ENCODE data around the gene ACTR2. TPM values are rescaled to one million over a fixed set of nuclear protein-coding genes. Genes with fewer than 3 reads are reported as not detected.

Gene ACTR2
- total RNA-seq, 1 experiment from 2014 or later = 248 TPM

DNA sequence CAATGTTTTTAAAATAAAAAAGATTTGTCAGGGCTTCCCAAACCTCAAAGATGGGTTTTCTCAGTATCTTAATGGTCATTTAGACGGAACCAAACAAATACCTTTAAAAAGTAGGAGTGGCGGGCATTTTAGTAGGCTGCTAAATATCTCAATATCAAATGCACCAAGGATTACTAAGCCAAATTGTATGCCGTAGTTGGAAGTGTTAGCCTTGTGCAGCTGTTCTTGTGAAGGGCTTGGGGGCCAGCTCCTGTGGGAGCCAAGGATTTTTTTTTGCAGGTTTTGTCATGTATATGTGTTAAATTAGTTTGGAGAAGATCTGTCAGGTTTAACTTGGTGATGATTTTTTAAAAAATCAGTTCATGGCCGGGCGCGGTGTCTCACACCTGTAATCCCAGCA, 52.1 kb downstream of the ACTR2 start:
- POLR2A ChIA-PET = no interaction called here
- Mint-ChIP-seq H3K27ac (ENCODE audit: unreplicated experiment) (no peak overlapping the region), H3K9me3 (ENCODE audit: unreplicated experiment) (no peaks in the 10 kb centered on the region), H3K4me1 (ENCODE audit: low read depth, unreplicated experiment) (no peaks in the 10 kb centered on the region), H3K27me3 (ENCODE audit: insufficient read depth, unreplicated experiment) (no peaks in the 10 kb centered on the region), H3K36me3 (ENCODE audit: insufficient read depth, unreplicated experiment) (peaks cover 9% of the 10 kb centered on the region), H3K4me3 (ENCODE audit: unreplicated experiment) (no peak overlapping the region)
- CTCF ChIA-PET = no interaction called here
- BruUV-seq (replicated peaks) = no TSS peak
- no peak overlapping the region for H3K4me3 ChIP-seq (ENCODE audit: low read depth, low read length)
- H3K27me3 ChIP-seq (replicated peaks; ENCODE audit: control insufficient read depth, insufficient read depth, low read length) = no peaks in the 10 kb centered on the region
- intact Hi-C loops (cut with micrococcal nuclease; ENCODE audit: unreplicated experiment) = no loop called here
- TF ChIP-seq, protein P1, sequence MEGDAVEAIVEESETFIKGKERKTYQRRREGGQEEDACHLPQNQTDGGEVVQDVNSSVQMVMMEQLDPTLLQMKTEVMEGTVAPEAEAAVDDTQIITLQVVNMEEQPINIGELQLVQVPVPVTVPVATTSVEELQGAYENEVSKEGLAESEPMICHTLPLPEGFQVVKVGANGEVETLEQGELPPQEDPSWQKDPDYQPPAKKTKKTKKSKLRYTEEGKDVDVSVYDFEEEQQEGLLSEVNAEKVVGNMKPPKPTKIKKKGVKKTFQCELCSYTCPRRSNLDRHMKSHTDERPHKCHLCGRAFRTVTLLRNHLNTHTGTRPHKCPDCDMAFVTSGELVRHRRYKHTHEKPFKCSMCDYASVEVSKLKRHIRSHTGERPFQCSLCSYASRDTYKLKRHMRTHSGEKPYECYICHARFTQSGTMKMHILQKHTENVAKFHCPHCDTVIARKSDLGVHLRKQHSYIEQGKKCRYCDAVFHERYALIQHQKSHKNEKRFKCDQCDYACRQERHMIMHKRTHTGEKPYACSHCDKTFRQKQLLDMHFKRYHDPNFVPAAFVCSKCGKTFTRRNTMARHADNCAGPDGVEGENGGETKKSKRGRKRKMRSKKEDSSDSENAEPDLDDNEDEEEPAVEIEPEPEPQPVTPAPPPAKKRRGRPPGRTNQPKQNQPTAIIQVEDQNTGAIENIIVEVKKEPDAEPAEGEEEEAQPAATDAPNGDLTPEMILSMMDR (IDR thresholded peaks at IDR 0.05; ENCODE audit: insufficient read depth in 1 of 2, low read depth in 1 of 2, low read length in 1 of 2, severe bottlenecking in 1 of 2, unreplicated experiment in 1 of 2) = no peak
- H3K36me3 ChIP-seq (ENCODE audit: control insufficient read depth, insufficient read depth, low read length) = no peaks in the 10 kb centered on the region
- H3K4me1 ChIP-seq = no peaks in the 10 kb centered on the region
- no peaks in the 10 kb centered on the region for H3K9me3 ChIP-seq
- no peak for DNase-seq

DNA sequence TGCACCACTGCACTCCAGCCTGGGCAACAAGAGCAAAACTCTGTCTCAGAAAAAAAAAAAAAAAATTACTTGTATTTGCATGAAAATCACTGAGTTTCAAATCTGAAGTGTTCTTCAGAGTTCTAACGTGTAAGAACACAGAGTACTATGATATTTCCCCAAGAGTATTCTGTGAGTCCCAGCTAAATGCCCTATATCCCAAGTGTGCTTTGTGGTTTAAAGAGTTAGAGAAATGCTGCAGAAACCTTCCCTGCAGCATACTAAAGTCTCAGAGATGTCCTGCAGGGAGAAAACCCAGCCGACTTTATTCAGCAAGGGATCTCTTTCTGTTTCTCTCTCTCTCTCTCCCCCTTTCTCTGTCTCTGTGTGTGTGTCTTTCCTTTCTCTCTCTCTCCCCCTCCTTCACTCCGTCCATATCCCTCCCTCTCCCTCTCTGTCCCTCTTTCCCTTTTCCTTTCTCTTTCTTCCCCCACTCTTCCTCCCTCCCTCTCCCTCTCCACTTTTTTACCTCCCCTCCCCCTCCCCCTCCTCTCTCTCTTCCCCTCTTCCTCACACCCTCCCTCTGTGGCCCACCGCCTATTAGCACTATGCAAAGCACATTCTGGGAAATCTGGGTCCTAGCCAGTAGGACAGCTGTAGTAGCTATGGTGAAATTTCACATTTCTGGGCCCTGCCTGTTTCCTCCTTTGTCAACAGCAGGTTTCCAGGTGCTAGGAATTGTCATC, 54.2 kb downstream of the ACTR2 start:
- Histone ChIP-seq H3K4me1 (no peaks in the 10 kb centered on the region), H3K9me3 (no peaks in the 10 kb centered on the region), H3K27me3 (replicated peaks; ENCODE audit: control insufficient read depth, insufficient read depth, low read length) (no peaks in the 10 kb centered on the region), H3K36me3 (ENCODE audit: control insufficient read depth, insufficient read depth, low read length) (no peaks in the 10 kb centered on the region), H3K4me3 (ENCODE audit: low read depth, low read length) (no peak overlapping the region)
- Mint-ChIP-seq H3K9me3 (ENCODE audit: unreplicated experiment) (no peaks in the 10 kb centered on the region), H3K36me3 (ENCODE audit: insufficient read depth, unreplicated experiment) (peaks cover 4% of the 10 kb centered on the region), H3K27me3 (ENCODE audit: insufficient read depth, unreplicated experiment) (no peaks in the 10 kb centered on the region), H3K4me3 (ENCODE audit: unreplicated experiment) (no peak overlapping the region), H3K4me1 (ENCODE audit: low read depth, unreplicated experiment) (no peaks in the 10 kb centered on the region), H3K27ac (ENCODE audit: unreplicated experiment) (no peak overlapping the region)
- BruUV-seq (replicated peaks) = no TSS peak
- no peak for DNase-seq
- POLR2A ChIA-PET = interaction anchor here (0.6 kb wide), 1 partner anchor 10 kb away, joined by 3 read pairs; no protein-coding TSS in a partner anchor
- CTCF ChIA-PET = interaction anchor here (0.6 kb wide), 1 partner anchor 19 kb away, joined by 4 read pairs; no protein-coding TSS in a partner anchor
- TF ChIP-seq, protein P1 (IDR thresholded peaks at IDR 0.05; ENCODE audit: insufficient read depth in 1 of 2, low read depth in 1 of 2, low read length in 1 of 2, severe bottlenecking in 1 of 2, unreplicated experiment in 1 of 2) = no peak
- intact Hi-C loops (cut with micrococcal nuclease; ENCODE audit: unreplicated experiment) = no loop called here

DNA sequence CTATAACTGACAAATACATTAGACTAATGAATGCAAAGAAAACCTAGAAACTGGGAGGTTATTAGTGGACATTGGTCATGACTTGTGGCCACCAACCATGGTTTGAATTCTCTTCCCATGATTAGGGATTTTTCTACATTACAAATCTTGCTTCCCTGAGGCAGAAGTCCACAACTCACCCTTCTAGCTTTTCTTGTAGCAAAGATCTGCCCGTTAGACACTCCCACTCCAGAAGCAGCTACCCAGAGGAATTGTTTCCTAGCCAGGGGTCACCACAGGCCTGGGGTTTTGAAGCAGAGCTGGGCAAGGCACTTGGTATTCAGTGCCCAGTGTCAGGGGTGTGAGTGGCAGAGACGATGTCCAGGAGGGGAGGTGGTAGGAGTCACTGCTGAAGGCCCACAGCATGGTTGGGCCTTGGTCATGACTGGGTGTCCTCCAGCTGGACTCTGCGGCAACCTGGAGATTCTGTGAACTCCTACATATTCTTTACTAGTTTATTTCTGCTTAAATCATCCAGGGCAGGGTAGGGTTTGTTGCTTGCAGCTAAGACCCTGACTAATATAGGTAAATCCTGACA, 54.9 kb downstream of the ACTR2 start:
- POLR2A ChIA-PET = no interaction called here
- no TSS peak for BruUV-seq (replicated peaks)
- Mint-ChIP-seq H3K27ac (ENCODE audit: unreplicated experiment) (no peak overlapping the region), H3K27me3 (ENCODE audit: insufficient read depth, unreplicated experiment) (no peaks in the 10 kb centered on the region), H3K4me1 (ENCODE audit: low read depth, unreplicated experiment) (no peaks in the 10 kb centered on the region), H3K9me3 (ENCODE audit: unreplicated experiment) (no peaks in the 10 kb centered on the region), H3K36me3 (ENCODE audit: insufficient read depth, unreplicated experiment) (peaks cover 4% of the 10 kb centered on the region), H3K4me3 (ENCODE audit: unreplicated experiment) (no peak overlapping the region)
- intact Hi-C loops (cut with micrococcal nuclease; ENCODE audit: unreplicated experiment) = no loop called here
- no peaks in the 10 kb centered on the region for H3K27me3 ChIP-seq (replicated peaks; ENCODE audit: control insufficient read depth, insufficient read depth, low read length)
- H3K36me3 ChIP-seq (ENCODE audit: control insufficient read depth, insufficient read depth, low read length) = no peaks in the 10 kb centered on the region
- no peak overlapping the region for H3K4me3 ChIP-seq (ENCODE audit: low read depth, low read length)
- CTCF ChIA-PET = interaction anchor here (0.6 kb wide), 2 partner anchors 19 to 154 kb away, joined by 3 to 4 read pairs; no protein-coding TSS in a partner anchor
- TF ChIP-seq, protein P1 (IDR thresholded peaks at IDR 0.05; ENCODE audit: insufficient read depth in 1 of 2, low read depth in 1 of 2, low read length in 1 of 2, severe bottlenecking in 1 of 2, unreplicated experiment in 1 of 2) = no peak
- H3K9me3 ChIP-seq = no peaks in the 10 kb centered on the region
- H3K4me1 ChIP-seq = no peaks in the 10 kb centered on the region
- DNase-seq = no peak
